ENCODE results near the gene CCNE1. TPM values are rescaled to one million over a fixed set of nuclear protein-coding genes. Genes with fewer than 3 reads are reported as not detected.
"Not testable (repeated sequence)": the region's sequence is repeated elsewhere in the genome, so short reads cannot be mapped to it uniquely, and the experiment has no call there.

CCNE1 gene
- total RNA-seq, 1 donor from 2014 or later, result 7.6 TPM

GRCh38 chr19:29819300-29819699 lies 7.5 kb downstream of the CCNE1 start:
- no peak overlapping the region for H3K27ac Mint-ChIP-seq (ENCODE audit: unreplicated experiment)
- H3K4me1 Mint-ChIP-seq (ENCODE audit: low read depth), result no peaks in the 10 kb centered on the region
- H3K27me3 Mint-ChIP-seq (ENCODE audit: low read depth), result no peaks in the 10 kb centered on the region
- H3K36me3 Mint-ChIP-seq (ENCODE audit: low read depth), result peaks cover 15% of the 10 kb centered on the region
- no peak for TF ChIP-seq CTCF (IDR thresholded peaks at IDR 0.05)
- DNase-seq (ENCODE audit: low spot score), result peak; percentile 32
- no peak overlapping the region for H3K4me3 Mint-ChIP-seq (ENCODE audit: unreplicated experiment)
- no peaks in the 10 kb centered on the region for H3K9me3 Mint-ChIP-seq (ENCODE audit: low read depth)

GRCh38 chr19:29819986-29820385 lies 8.2 kb downstream of the CCNE1 start:
- Mint-ChIP-seq H3K9me3 (ENCODE audit: low read depth) (no peaks in the 10 kb centered on the region), H3K27ac (ENCODE audit: unreplicated experiment) (no peak overlapping the region), H3K27me3 (ENCODE audit: low read depth) (no peaks in the 10 kb centered on the region), H3K4me3 (ENCODE audit: unreplicated experiment) (no peak overlapping the region), H3K36me3 (ENCODE audit: low read depth) (peaks cover 15% of the 10 kb centered on the region), H3K4me1 (ENCODE audit: low read depth) (no peaks in the 10 kb centered on the region)
- DNase-seq (ENCODE audit: low spot score), result peak; percentile 50
- TF ChIP-seq CTCF (IDR thresholded peaks at IDR 0.05), result no peak

GRCh38 chr19:29823581-29824330 lies 12.0 kb downstream of the CCNE1 start:
- DNase-seq (ENCODE audit: low spot score), result peak; percentile 74
- no peaks in the 10 kb centered on the region for H3K4me1 Mint-ChIP-seq (ENCODE audit: low read depth)
- no peak overlapping the region for H3K4me3 Mint-ChIP-seq (ENCODE audit: unreplicated experiment)
- TF ChIP-seq CTCF (IDR thresholded peaks at IDR 0.05), result no peak
- no peaks in the 10 kb centered on the region for H3K27me3 Mint-ChIP-seq (ENCODE audit: low read depth)
- peaks cover 13% of the 10 kb centered on the region for H3K36me3 Mint-ChIP-seq (ENCODE audit: low read depth)
- H3K9me3 Mint-ChIP-seq (ENCODE audit: low read depth), result no peaks in the 10 kb centered on the region
- H3K27ac Mint-ChIP-seq (ENCODE audit: unreplicated experiment), result no peak overlapping the region

- not testable (repeated sequence) for H3K4me3 Mint-ChIP-seq (ENCODE audit: unreplicated experiment); H3K4me1 Mint-ChIP-seq (ENCODE audit: low read depth); H3K27ac Mint-ChIP-seq (ENCODE audit: unreplicated experiment); H3K9me3 Mint-ChIP-seq (ENCODE audit: low read depth); H3K27me3 Mint-ChIP-seq (ENCODE audit: low read depth)
- DNase-seq (ENCODE audit: low spot score), result peak; percentile 51
- peaks cover 11% of the 10 kb centered on the region for H3K36me3 Mint-ChIP-seq (ENCODE audit: low read depth)
Measured at GRCh38 chr19:29825263-29825662, 13.5 kb downstream of the CCNE1 start.

GRCh38 chr19:29831041-29831548 lies 19.3 kb downstream of the CCNE1 start:
- peak; percentile 29 for DNase-seq (ENCODE audit: low spot score)
- Mint-ChIP-seq H3K9me3 (ENCODE audit: low read depth) (no peaks in the 10 kb centered on the region), H3K4me3 (ENCODE audit: unreplicated experiment) (no peak overlapping the region), H3K27me3 (ENCODE audit: low read depth) (peaks cover 32% of the 10 kb centered on the region), H3K36me3 (ENCODE audit: low read depth) (no peaks in the 10 kb centered on the region), H3K4me1 (ENCODE audit: low read depth) (peaks cover 4% of the 10 kb centered on the region), H3K27ac (ENCODE audit: unreplicated experiment) (no peak overlapping the region)
- TF ChIP-seq CTCF (IDR thresholded peaks at IDR 0.05), result no peak

- Mint-ChIP-seq H3K27ac (ENCODE audit: unreplicated experiment) (no peak overlapping the region), H3K9me3 (ENCODE audit: low read depth) (no peaks in the 10 kb centered on the region), H3K36me3 (ENCODE audit: low read depth) (no peaks in the 10 kb centered on the region), H3K4me3 (ENCODE audit: unreplicated experiment) (no peak overlapping the region), H3K4me1 (ENCODE audit: low read depth) (peaks cover 4% of the 10 kb centered on the region), H3K27me3 (ENCODE audit: low read depth) (peaks cover 32% of the 10 kb centered on the region)
- no peak for TF ChIP-seq CTCF (IDR thresholded peaks at IDR 0.05)
- DNase-seq (ENCODE audit: low spot score), result peak; percentile 49
Measured at GRCh38 chr19:29831686-29832085, 19.9 kb downstream of the CCNE1 start.
